ENCODE data around the gene CALN1. TPM values are rescaled to one million over a fixed set of nuclear protein-coding genes. Genes with fewer than 3 reads are reported as not detected.

The CALN1 gene
- polyA plus RNA-seq, 1 donor from 2014 or later, result 7.8 TPM

DNA sequence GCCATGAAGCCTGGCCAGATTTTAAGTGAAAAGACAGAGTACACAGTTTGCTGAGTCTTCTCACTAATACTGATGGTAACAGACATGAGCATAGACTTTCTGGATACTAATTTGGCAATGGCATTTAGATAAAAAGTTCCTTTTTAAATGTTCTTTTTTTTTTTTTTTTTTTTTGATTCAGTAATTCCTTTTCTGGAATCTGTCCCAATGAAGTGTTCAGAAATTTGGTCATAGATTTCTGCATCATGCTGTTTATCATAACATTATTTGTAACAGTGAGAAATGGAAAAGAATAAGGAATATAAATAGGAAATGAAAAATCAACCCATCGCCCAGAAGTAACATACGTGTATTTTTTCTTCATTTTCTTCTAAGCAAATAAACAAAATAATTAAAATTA, 354.9 kb downstream of the CALN1 start:
- Histone ChIP-seq H3K36me3 (ENCODE audit: insufficient read depth, low read length) (no peaks in the 10 kb centered on the region), H3K79me2 (replicated peaks; ENCODE audit: insufficient read depth, low read length) (no peaks in the 10 kb centered on the region)
- TF ChIP-seq EZH2 (IDR thresholded peaks at IDR 0.05; ENCODE audit: borderline replicate concordance, insufficient read depth, low read length, poor library complexity, severe bottlenecking) (no peak), RAD21 (conservative IDR thresholded peaks at IDR 0.05) (no peak), POLR2AphosphoS5 (IDR thresholded peaks at IDR 0.05) (no peak), MXI1 (conservative IDR thresholded peaks at IDR 0.05; ENCODE audit: poor library complexity, severe bottlenecking) (no peak), SMC3 (conservative IDR thresholded peaks at IDR 0.05; ENCODE audit: poor library complexity) (no peak), TAF1 (IDR thresholded peaks at IDR 0.05; ENCODE audit: low read depth) (no peak), EP300 (conservative IDR thresholded peaks at IDR 0.05; ENCODE audit: poor library complexity, severe bottlenecking) (no peak)
- TF ChIP-seq, protein P1, sequence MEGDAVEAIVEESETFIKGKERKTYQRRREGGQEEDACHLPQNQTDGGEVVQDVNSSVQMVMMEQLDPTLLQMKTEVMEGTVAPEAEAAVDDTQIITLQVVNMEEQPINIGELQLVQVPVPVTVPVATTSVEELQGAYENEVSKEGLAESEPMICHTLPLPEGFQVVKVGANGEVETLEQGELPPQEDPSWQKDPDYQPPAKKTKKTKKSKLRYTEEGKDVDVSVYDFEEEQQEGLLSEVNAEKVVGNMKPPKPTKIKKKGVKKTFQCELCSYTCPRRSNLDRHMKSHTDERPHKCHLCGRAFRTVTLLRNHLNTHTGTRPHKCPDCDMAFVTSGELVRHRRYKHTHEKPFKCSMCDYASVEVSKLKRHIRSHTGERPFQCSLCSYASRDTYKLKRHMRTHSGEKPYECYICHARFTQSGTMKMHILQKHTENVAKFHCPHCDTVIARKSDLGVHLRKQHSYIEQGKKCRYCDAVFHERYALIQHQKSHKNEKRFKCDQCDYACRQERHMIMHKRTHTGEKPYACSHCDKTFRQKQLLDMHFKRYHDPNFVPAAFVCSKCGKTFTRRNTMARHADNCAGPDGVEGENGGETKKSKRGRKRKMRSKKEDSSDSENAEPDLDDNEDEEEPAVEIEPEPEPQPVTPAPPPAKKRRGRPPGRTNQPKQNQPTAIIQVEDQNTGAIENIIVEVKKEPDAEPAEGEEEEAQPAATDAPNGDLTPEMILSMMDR (IDR thresholded peaks at IDR 0.05; ENCODE audit: poor library complexity, severe bottlenecking), result no peak
- TF ChIP-seq, protein P2, sequence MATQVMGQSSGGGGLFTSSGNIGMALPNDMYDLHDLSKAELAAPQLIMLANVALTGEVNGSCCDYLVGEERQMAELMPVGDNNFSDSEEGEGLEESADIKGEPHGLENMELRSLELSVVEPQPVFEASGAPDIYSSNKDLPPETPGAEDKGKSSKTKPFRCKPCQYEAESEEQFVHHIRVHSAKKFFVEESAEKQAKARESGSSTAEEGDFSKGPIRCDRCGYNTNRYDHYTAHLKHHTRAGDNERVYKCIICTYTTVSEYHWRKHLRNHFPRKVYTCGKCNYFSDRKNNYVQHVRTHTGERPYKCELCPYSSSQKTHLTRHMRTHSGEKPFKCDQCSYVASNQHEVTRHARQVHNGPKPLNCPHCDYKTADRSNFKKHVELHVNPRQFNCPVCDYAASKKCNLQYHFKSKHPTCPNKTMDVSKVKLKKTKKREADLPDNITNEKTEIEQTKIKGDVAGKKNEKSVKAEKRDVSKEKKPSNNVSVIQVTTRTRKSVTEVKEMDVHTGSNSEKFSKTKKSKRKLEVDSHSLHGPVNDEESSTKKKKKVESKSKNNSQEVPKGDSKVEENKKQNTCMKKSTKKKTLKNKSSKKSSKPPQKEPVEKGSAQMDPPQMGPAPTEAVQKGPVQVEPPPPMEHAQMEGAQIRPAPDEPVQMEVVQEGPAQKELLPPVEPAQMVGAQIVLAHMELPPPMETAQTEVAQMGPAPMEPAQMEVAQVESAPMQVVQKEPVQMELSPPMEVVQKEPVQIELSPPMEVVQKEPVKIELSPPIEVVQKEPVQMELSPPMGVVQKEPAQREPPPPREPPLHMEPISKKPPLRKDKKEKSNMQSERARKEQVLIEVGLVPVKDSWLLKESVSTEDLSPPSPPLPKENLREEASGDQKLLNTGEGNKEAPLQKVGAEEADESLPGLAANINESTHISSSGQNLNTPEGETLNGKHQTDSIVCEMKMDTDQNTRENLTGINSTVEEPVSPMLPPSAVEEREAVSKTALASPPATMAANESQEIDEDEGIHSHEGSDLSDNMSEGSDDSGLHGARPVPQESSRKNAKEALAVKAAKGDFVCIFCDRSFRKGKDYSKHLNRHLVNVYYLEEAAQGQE (IDR thresholded peaks at IDR 0.05; ENCODE audit: borderline replicate concordance), result no peak

DNA sequence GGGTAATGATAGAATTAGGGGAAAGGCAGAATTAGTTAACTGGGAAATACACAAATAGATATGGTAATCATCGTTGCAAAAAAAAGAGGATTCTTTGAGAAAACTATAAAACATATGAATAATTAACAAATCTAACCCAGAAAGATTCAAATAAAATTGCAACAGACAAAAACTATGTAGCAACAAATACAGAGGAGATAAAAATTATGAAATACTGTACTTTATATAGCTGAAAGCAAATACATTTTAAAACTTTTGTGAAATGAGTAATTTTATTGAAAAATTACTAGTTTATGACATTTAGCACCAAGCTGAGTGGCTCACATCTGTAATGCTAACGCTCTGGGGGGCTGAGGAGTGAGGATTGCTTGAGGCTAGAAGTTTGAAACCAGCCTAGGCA, 356.7 kb downstream of the CALN1 start:
- Histone ChIP-seq H3K9ac (ENCODE audit: low read length) (no peak overlapping the region), H2AFZ (ENCODE audit: low read depth, low read length) (no peak overlapping the region), H3K79me2 (replicated peaks; ENCODE audit: insufficient read depth, low read length) (no peaks in the 10 kb centered on the region), H3K9me3 (ENCODE audit: low read length) (no peaks in the 10 kb centered on the region), H3K27ac (ENCODE audit: low read length) (no peak overlapping the region), H4K20me1 (ENCODE audit: insufficient read depth) (no peaks in the 10 kb centered on the region), H3F3A (ENCODE audit: insufficient read depth, low read length, poor library complexity, severe bottlenecking) (no peaks in the 10 kb centered on the region), H3K9me2 (ENCODE audit: insufficient read depth, low read length) (no peaks in the 10 kb centered on the region), H3K36me3 (ENCODE audit: insufficient read depth, low read length) (no peaks in the 10 kb centered on the region), H3K4me3 (ENCODE audit: low read length) (no peak overlapping the region), H3K27me3 (ENCODE audit: insufficient read depth, low read depth, low read length) (no peaks in the 10 kb centered on the region), H3K4me2 (ENCODE audit: low read length) (no peak overlapping the region)
- TF ChIP-seq, protein P2 (IDR thresholded peaks at IDR 0.05; ENCODE audit: borderline replicate concordance), result no peak
- TF ChIP-seq POLR2AphosphoS5 (IDR thresholded peaks at IDR 0.05), result no peak
- no peak for TF ChIP-seq RAD21 (conservative IDR thresholded peaks at IDR 0.05)
- no peak for TF ChIP-seq EP300 (conservative IDR thresholded peaks at IDR 0.05; ENCODE audit: poor library complexity, severe bottlenecking)
- TF ChIP-seq SMC3 (conservative IDR thresholded peaks at IDR 0.05; ENCODE audit: poor library complexity), result no peak
- TF ChIP-seq, protein P1 (IDR thresholded peaks at IDR 0.05; ENCODE audit: poor library complexity, severe bottlenecking), result no peak
- no peak for TF ChIP-seq TAF1 (IDR thresholded peaks at IDR 0.05; ENCODE audit: low read depth)
- no peak for TF ChIP-seq MXI1 (conservative IDR thresholded peaks at IDR 0.05; ENCODE audit: poor library complexity, severe bottlenecking)
- no peak for TF ChIP-seq EZH2 (IDR thresholded peaks at IDR 0.05; ENCODE audit: borderline replicate concordance, insufficient read depth, low read length, poor library complexity, severe bottlenecking)

More for the DNA sequence above, 354.9 kb downstream of the CALN1 start:
- no peak overlapping the region for H3K4me2 ChIP-seq (ENCODE audit: low read length)
- no peaks in the 10 kb centered on the region for H4K20me1 ChIP-seq (ENCODE audit: insufficient read depth)
- H3K27ac ChIP-seq (ENCODE audit: low read length), result no peak overlapping the region
- H3K4me3 ChIP-seq (ENCODE audit: low read length), result no peak overlapping the region
- H3K9ac ChIP-seq (ENCODE audit: low read length), result no peak overlapping the region
- no peak overlapping the region for H2AFZ ChIP-seq (ENCODE audit: low read depth, low read length)
- H3K9me3 ChIP-seq (ENCODE audit: low read length), result no peaks in the 10 kb centered on the region
- no peaks in the 10 kb centered on the region for H3F3A ChIP-seq (ENCODE audit: insufficient read depth, low read length, poor library complexity, severe bottlenecking)
- no peaks in the 10 kb centered on the region for H3K27me3 ChIP-seq (ENCODE audit: insufficient read depth, low read depth, low read length)
- H3K9me2 ChIP-seq (ENCODE audit: insufficient read depth, low read length), result no peaks in the 10 kb centered on the region

All from neural cell (in vitro differentiated cells).